Loucy (cell line): ENCODE data around the gene KL.

Source experiments
- H2AFZ ChIP-seq: fragments of 200-600 bp; sonication (generic); 2 replicates; pipeline ENCODE4 v1.6.0; 2016; ENCODE audit warnings: antibody characterized with exemption, mild to moderate bottlenecking, low read length, moderate library complexity
- H3F3A ChIP-seq: fragments of 200-600 bp; 2 replicates; pipeline ENCODE4 v1.6.0; 2016; ENCODE audit warnings: antibody characterized with exemption, low read depth, mild to moderate bottlenecking
- H3K27me3 ChIP-seq: fragments of 200-600 bp; sonication (generic); 2 replicates; pipeline ENCODE4 v1.6.1; 2014; ENCODE audit warnings: low read length, mild to moderate bottlenecking; ENCODE audit not compliant: insufficient read depth, poor library complexity, severe bottlenecking
- H3K36me3 ChIP-seq: fragments of 200-600 bp; sonication (generic); 2 replicates; pipeline ENCODE4 v1.6.1; 2016; ENCODE audit warnings: low read length; ENCODE audit not compliant: insufficient read depth
- H3K4me1 ChIP-seq: fragments of 200-600 bp; sonication (generic); 2 replicates; pipeline ENCODE4 v1.5.1; 2014; ENCODE audit warnings: low read length, mild to moderate bottlenecking; ENCODE audit not compliant: insufficient read depth, poor library complexity, severe bottlenecking
- H3K4me2 ChIP-seq: fragments of 200-600 bp; sonication (generic); 2 replicates; pipeline ENCODE4 v1.6.0; 2014; ENCODE audit warnings: antibody characterized with exemption, low read length, low read depth, mild to moderate bottlenecking; ENCODE audit not compliant: poor library complexity, severe bottlenecking
- H3K4me3 ChIP-seq: fragments of 200-600 bp; sonication (generic); 2 replicates; pipeline ENCODE4 v1.5.1; 2014; ENCODE audit warnings: low read length, mild to moderate bottlenecking, mixed read lengths; ENCODE audit not compliant: poor library complexity, severe bottlenecking
- H3K79me2 ChIP-seq: fragments of 200-600 bp; sonication (generic); 2 replicates; pipeline ENCODE4 v1.6.1; 2014; ENCODE audit warnings: low read length; ENCODE audit not compliant: insufficient read depth
- H3K9ac ChIP-seq: fragments of 200-600 bp; sonication (generic); 2 replicates; pipeline ENCODE4 v1.6.0; 2014; ENCODE audit warnings: mild to moderate bottlenecking, low read depth, low read length, moderate library complexity; ENCODE audit not compliant: poor library complexity, severe bottlenecking
- H3K9me2 ChIP-seq: fragments of 200-600 bp; sonication (generic); replicated peaks from 2 replicates; pipeline ENCODE4 v1.6.1; 2016; ENCODE audit warnings: low read depth, low read length, mixed read lengths
- H3K9me3 ChIP-seq: fragments of 200-600 bp; sonication (generic); 2 replicates; pipeline ENCODE4 v1.6.1; 2014; ENCODE audit warnings: mild to moderate bottlenecking, antibody characterized with exemption, low read length, low read depth; ENCODE audit not compliant: insufficient read depth
- H4K20me1 ChIP-seq: fragments of 200-600 bp; sonication (generic); 2 replicates; pipeline ENCODE4 v1.6.0; 2014; ENCODE audit warnings: antibody characterized with exemption, low read length, mild to moderate bottlenecking; ENCODE audit not compliant: insufficient read depth, poor library complexity, severe bottlenecking
- CTCF ChIP-seq: fragments of 200-600 bp; sonication (generic); conservative IDR thresholded peaks from 2 replicates; pipeline ENCODE4 v1.5.1; 2014; ENCODE audit warnings: mild to moderate bottlenecking, antibody characterized with exemption, low read length
- EZH2phosphoT487 ChIP-seq: fragments of 200-600 bp; IDR thresholded peaks from 2 replicates; pipeline ENCODE4 v1.6.1; 2018; ENCODE audit warnings: antibody characterized with exemption, mild to moderate bottlenecking, moderate library complexity, borderline replicate concordance

The KL gene

GRCh38 chr13:33004511-33004910 is 11.7 kb upstream of the KL start:
- H2AFZ ChIP-seq = no peak overlapping the region; the same call in 1 of the 2 replicates
- no peaks in the 10 kb centered on the region for H3K36me3 ChIP-seq
- H3K9me3 ChIP-seq = peaks cover 13% of the 10 kb centered on the region
- no peaks in the 10 kb centered on the region for H4K20me1 ChIP-seq
- H3K4me1 ChIP-seq = no peaks in the 10 kb centered on the region
- no peak overlapping the region for H3K9ac ChIP-seq
- TF ChIP-seq CTCF = no peak
- H3K27me3 ChIP-seq = no peaks in the 10 kb centered on the region
- no peaks in the 10 kb centered on the region for H3F3A ChIP-seq
- no peak overlapping the region for H3K4me3 ChIP-seq
- no peaks in the 10 kb centered on the region for H3K79me2 ChIP-seq
- no peak overlapping the region for H3K4me2 ChIP-seq
- no peaks in the 10 kb centered on the region for H3K9me2 ChIP-seq

DNA sequence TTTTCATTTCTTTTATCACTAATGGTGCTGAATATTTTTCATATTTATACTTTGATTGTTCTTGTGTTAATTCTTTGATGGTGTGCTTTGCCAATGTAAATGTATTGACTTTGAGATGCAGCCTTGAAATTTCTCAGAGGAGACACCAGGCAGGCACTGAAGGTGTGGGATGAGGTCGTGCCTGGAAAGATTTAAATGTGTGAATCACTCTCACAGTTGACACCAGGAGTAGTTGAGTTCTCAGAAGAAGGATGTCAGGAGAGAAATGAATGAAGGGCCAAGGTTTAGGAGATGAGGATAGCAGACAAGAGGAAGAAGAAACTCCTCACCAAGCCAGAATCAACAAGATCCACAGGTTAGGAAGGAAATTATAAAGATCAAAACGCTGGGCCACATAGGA is 10.1 kb upstream of the KL start:
- no peaks in the 10 kb centered on the region for H4K20me1 ChIP-seq
- H3K4me2 ChIP-seq = no peak overlapping the region
- no peaks in the 10 kb centered on the region for H3K36me3 ChIP-seq
- no peaks in the 10 kb centered on the region for H3K27me3 ChIP-seq
- no peaks in the 10 kb centered on the region for H3K79me2 ChIP-seq
- H3K9me2 ChIP-seq = no peaks in the 10 kb centered on the region
- no peaks in the 10 kb centered on the region for H3K4me1 ChIP-seq
- TF ChIP-seq CTCF (no peak), EZH2phosphoT487 (no peak)
- H3K9ac ChIP-seq = no peak overlapping the region
- H3K4me3 ChIP-seq = no peak overlapping the region
- no peak overlapping the region for H2AFZ ChIP-seq
- H3F3A ChIP-seq = no peaks in the 10 kb centered on the region
- H3K9me3 ChIP-seq = peaks cover 13% of the 10 kb centered on the region

DNA sequence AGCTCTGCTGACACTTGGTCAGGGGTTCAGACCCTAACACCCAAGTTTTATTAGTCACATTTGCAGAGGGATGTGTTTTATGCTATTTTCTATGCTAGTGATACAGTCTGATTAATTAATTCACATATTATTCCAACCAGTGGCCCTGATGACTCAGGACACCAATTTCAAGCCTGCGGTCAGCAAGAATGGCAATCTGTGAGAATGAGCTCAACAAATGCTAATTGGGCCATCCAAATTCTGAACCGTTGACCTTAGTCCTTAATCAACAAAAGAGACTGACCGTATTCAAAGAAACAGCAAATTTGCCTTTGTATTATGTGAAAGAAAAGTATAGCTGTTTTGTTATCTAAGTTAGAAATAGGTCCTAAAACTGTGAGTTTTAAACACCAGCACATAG is 9.6 kb upstream of the KL start:
- no peak for TF ChIP-seq CTCF
- no peaks in the 10 kb centered on the region for H3F3A ChIP-seq
- H3K27me3 ChIP-seq = no peaks in the 10 kb centered on the region
- H3K9ac ChIP-seq = no peak overlapping the region
- no peak overlapping the region for H2AFZ ChIP-seq
- no peak overlapping the region for H3K4me3 ChIP-seq
- no peaks in the 10 kb centered on the region for H3K36me3 ChIP-seq
- H3K79me2 ChIP-seq = no peaks in the 10 kb centered on the region
- no peaks in the 10 kb centered on the region for H4K20me1 ChIP-seq
- no peaks in the 10 kb centered on the region for H3K4me1 ChIP-seq
- no peak overlapping the region for H3K4me2 ChIP-seq
- no peaks in the 10 kb centered on the region for H3K9me2 ChIP-seq
- H3K9me3 ChIP-seq = peaks cover 13% of the 10 kb centered on the region
